Raji (cell line): ENCODE data around the gene UNC80.

Experiments used
- POLR2A ChIP-seq: IDR thresholded peaks from 2 replicates; pipeline ENCODE4 v1.6.1; 2011; ENCODE audit warnings: low read depth, low read length, control low read depth; ENCODE audit not compliant: insufficient read depth

Gene UNC80

GRCh38 chr2:209929369-209929768 is 157.7 kb downstream of the UNC80 start:
- no peak for TF ChIP-seq POLR2A

DNA sequence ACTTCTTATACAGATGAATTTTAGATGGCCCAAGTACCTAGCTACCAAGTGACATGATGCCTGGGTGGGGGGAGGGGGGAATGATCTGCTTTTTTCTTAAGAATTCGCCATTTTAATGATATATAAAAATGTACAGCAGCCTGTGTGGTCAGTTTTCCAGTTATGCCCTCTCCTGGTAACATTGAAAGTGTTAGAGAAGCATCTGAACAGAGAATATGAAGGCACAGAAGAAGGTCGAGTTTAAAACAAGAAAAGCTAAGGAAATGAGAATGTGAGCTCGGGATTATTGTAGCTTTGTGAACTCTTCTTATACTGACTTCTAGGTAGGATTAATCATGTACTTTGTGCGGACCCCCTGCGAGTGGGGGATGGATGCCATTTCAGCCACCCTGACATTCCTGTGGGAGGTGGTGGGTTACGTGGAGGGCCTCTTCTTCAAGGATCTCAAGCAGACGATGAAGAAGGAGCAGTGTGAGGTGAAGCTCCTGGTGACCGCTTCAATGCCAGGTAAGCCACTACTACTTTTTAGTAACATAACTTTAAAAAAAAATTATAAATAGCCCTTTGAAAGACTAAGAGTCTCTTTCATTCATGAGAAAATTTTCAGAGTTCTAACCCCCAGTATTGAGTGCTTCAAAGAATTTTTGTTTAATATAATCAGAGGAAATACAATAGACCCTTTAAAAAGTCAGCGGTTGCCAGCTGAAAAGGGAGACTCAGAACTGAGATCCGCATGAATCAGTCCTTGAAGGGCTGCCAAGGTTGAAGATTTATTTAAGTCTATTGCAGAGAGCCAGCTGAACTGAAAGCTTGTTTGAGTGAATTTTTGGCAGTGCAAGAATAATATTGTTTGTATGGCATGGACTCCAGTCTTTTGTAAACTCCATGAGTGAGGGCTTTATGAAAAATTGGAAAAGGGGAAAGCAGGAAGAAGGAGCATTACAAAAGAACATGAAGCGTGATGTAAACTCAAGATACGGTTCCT is 162.2 kb downstream of the UNC80 start:
- TF ChIP-seq POLR2A: no peak

- TF ChIP-seq POLR2A: no peak
These were observed 164.6 kb downstream of the UNC80 start for GRCh38 chr2:209936106-209936666.

- TF ChIP-seq POLR2A: no peak
These were observed 166.3 kb downstream of the UNC80 start for GRCh38 chr2:209937893-209938292.

DNA sequence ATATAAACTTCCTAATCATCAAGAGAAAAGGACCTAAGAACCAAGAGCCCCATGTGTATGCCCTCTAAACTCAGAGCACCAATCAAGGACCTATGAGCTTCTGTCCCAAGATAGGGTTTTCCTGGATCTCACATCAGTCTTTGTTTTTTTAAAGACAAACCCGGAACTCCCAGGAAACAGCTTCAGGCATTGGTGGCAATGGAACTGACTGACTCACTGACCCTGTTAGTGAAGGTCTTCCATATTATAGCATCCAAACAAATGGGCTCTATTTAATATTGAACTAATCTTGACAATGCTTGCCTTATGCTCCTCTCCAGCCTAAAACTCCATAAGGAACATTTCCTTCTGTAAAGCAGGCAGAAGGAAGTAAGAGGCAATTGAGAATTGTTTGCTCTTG is 167.3 kb downstream of the UNC80 start:
- no peak for TF ChIP-seq POLR2A

- no peak for TF ChIP-seq POLR2A
These were observed 169.3 kb downstream of the UNC80 start for GRCh38 chr2:209940936-209941335.

- TF ChIP-seq POLR2A: no peak
These were observed 170.8 kb downstream of the UNC80 start for GRCh38 chr2:209942426-209942825.

- no peak for TF ChIP-seq POLR2A
These were observed 171.4 kb downstream of the UNC80 start for GRCh38 chr2:209942936-209943605.

- no peak for TF ChIP-seq POLR2A
These were observed 172.1 kb downstream of the UNC80 start for GRCh38 chr2:209943776-209944175.

DNA sequence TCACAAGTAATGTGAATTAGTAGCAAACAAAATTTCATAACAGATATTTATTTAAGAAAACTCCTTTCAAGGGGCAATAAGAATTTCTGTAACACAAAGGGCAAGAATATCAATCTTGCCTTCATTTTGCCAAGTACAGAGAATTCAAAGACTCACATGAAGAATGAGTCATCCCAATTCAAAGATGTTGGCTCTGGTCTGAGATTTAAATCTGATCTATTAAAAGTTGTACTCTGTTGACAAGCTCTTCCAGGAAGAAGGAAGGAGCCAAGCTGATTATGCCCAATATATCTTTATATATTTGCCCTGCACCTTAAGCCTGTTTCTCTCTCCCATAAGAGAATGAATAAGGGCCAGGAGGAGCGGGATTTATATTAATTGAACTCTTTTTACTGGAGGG is 174.9 kb downstream of the UNC80 start:
- TF ChIP-seq POLR2A: no peak

- TF ChIP-seq POLR2A: no peak
These were observed 184.6 kb downstream of the UNC80 start for GRCh38 chr2:209956271-209956670.

GRCh38 chr2:209958016-209958415 is 186.4 kb downstream of the UNC80 start:
- TF ChIP-seq POLR2A: no peak

DNA sequence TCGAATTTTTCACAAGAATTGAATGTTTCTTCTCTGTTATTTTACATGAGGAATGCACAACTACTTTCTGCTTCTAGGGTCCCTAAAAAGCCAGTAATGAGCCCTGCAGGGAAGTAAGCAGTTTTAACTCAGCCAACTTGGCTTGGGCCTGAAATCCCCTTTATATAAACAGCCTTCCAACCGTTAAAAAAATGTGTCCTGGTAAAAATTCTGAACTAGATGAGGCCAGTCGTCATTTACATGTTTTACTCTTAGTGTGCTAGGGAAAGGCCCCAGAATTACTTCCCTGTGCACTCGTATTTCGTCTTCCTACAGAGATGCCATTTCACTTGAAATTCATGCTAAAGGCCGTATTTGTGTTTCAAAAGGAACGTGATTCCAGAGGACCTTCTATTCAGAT is 188.4 kb downstream of the UNC80 start:
- TF ChIP-seq POLR2A: no peak

GRCh38 chr2:209960676-209961630 is 189.3 kb downstream of the UNC80 start:
- TF ChIP-seq POLR2A: no peak

- TF ChIP-seq POLR2A: no peak
These were observed 194.1 kb downstream of the UNC80 start for GRCh38 chr2:209965723-209966122.
